GM12878 (cell line): ENCODE measurements around the gene PGC. TPM values are rescaled to one million over a fixed set of nuclear protein-coding genes. Genes with fewer than 3 reads are reported as not detected.
A peak's percentile ranks its signal among the peaks of the same experiment; 100 is the strongest.

Experiments
- ATAC-seq: fragments of 200-7000 bp; cut with Tn5 transposase; 3 replicates; pipeline ENCODE4 v1.9.1; 2020; ENCODE audit warnings: mild to moderate bottlenecking, moderate library complexity
- Bru-seq: library from RNA; stranded (reverse); fragments of 400-500 nt; gene quantifications from one replicate; lab custom pipeline; 2021; lab: Mats Ljungman, UMichigan
- BruChase-seq, 2 experiments: library from RNA; stranded (reverse); fragments of 400-500 nt; gene quantifications; one replicate each; lab custom pipeline; 2021; lab: Mats Ljungman, UMichigan
- BruUV-seq: library from RNA; stranded (reverse); fragments of 400-500 nt; replicated peaks from 2 replicates; lab custom pipeline; 2021; lab: Mats Ljungman, UMichigan
- CTCF ChIA-PET: fragments of 300-600 bp; sonication (Branson Sonifier 250); formaldehyde crosslinking; extraction: SDS; loops from one replicate; lab custom pipeline; 2021; ENCODE audit warnings: inconsistent platforms; lab: Yijun Ruan, JAX
- POLR2A ChIA-PET: fragments of 350-600 bp; formaldehyde crosslinking; extraction: SDS; loops from one replicate; lab custom pipeline; 2021; ENCODE audit warnings: inconsistent platforms; lab: Charles Lee
- RAD21 ChIA-PET: fragments of 300-600 bp; sonication (Branson Sonifier 250); formaldehyde crosslinking; loops from one replicate; lab custom pipeline; 2023; ENCODE audit warnings: antibody characterized with exemption; ENCODE audit not compliant: unreplicated experiment; lab: Charles Lee
- SMC1A ChIA-PET: fragments of 300-600 bp; sonication (Branson Sonifier 250); formaldehyde crosslinking; loops from one replicate; lab custom pipeline; 2023; ENCODE audit not compliant: unreplicated experiment, uncharacterized antibody; lab: Charles Lee
- DNase-seq: peaks from one replicate; pipeline ENCODE4 v3.0.0-alpha.2; 2011; ENCODE audit warnings: low read depth, low spot score
- FAIRE-seq: peaks from 3 replicates; lab custom pipeline; 2011; peaks lifted over from hg19 to GRCh38; lab: Jason Lieb, UNC
- H2AFZ ChIP-seq: 2 replicates; pipeline ENCODE4 v1.6.0; 2011; ENCODE audit warnings: low read depth, low read length, control low read depth; ENCODE audit not compliant: control insufficient read depth
- H3K27ac ChIP-seq: 2 replicates; pipeline ENCODE4 v1.5.1; 2011; ENCODE audit warnings: control low read depth; ENCODE audit not compliant: control insufficient read depth, insufficient read depth
- H3K27me3 ChIP-seq, 2 experiments: replicated peaks in 1 of 2; 2 replicates each; pipeline versions ENCODE4 v1.6.0 to v1.6.1; 2011; ENCODE audit warnings: low read length in 1 of 2; ENCODE audit not compliant: control insufficient read depth in 2 of 2, insufficient read depth in 2 of 2
- H3K36me3 ChIP-seq, 2 experiments: 2 replicates each; pipeline ENCODE4 v1.5.1; 2011; ENCODE audit warnings: low read length in 1 of 2; ENCODE audit not compliant: control insufficient read depth in 2 of 2, insufficient read depth in 2 of 2
- H3K4me1 ChIP-seq: 2 replicates; pipeline ENCODE4 v1.6.1; 2011; ENCODE audit warnings: mild to moderate bottlenecking, low read length, moderate library complexity, mixed read lengths; ENCODE audit not compliant: control insufficient read depth, insufficient read depth
- H3K4me2 ChIP-seq: 2 replicates; pipeline ENCODE4 v1.6.0; 2011; ENCODE audit warnings: control low read depth; ENCODE audit not compliant: control insufficient read depth, insufficient read depth
- H3K4me3 ChIP-seq: fragments of 200-600 bp; sonication (generic); 2 replicates; pipeline ENCODE4 v1.5.1; 2016
- H3K79me2 ChIP-seq: 2 replicates; pipeline ENCODE4 v1.6.0; 2011; ENCODE audit warnings: low read length; ENCODE audit not compliant: control insufficient read depth, insufficient read depth
- H3K9ac ChIP-seq: 2 replicates; pipeline ENCODE4 v1.8.0; 2011; ENCODE audit warnings: low read length, control low read depth, mixed read lengths; ENCODE audit not compliant: control insufficient read depth, insufficient read depth
- H3K9me3 ChIP-seq: replicated peaks from 3 replicates; pipeline ENCODE4 v1.5.1; 2011; ENCODE audit warnings: mild to moderate bottlenecking, low read length; ENCODE audit not compliant: control insufficient read depth, insufficient read depth
- H4K20me1 ChIP-seq: 2 replicates; pipeline ENCODE4 v1.6.0; 2011; ENCODE audit not compliant: control insufficient read depth, insufficient read depth
- BCL11A ChIP-seq: IDR thresholded peaks from 2 replicates; pipeline ENCODE4 v1.6.1; 2011; ENCODE audit warnings: low read depth, low read length
- EED ChIP-seq: sonication (generic); IDR thresholded peaks from 2 replicates; pipeline ENCODE4 v1.6.1; 2016; ENCODE audit warnings: antibody characterized with exemption, low read depth
- IRF4 ChIP-seq: IDR thresholded peaks from 2 replicates; pipeline ENCODE4 v1.6.1; 2011; ENCODE audit warnings: low read depth, low read length
- KLF5 ChIP-seq: fragments of 450-650 bp; IDR thresholded peaks from 2 replicates; pipeline ENCODE4 v1.6.1; 2014; ENCODE audit warnings: mild to moderate bottlenecking; ENCODE audit not compliant: partially characterized antibody
- MEF2B ChIP-seq: fragments of 450-650 bp; IDR thresholded peaks from 2 replicates; pipeline ENCODE4 v1.6.1; 2018; ENCODE audit warnings: mild to moderate bottlenecking, moderate library complexity; ENCODE audit not compliant: partially characterized antibody, poor library complexity, severe bottlenecking
- WGBS: methylation state at CpG from one replicate; pipeline ENCODE4 v1.1.6; 2016; ENCODE audit warnings: low lambda C conversion rate; ENCODE audit not compliant: insufficient replicate concordance, insufficient coverage; ENCODE audit errors: missing lambda C conversion rate; 5-methylcytosine and 5-hydroxymethylcytosine counted together
- in situ Hi-C: fragments of 300-500 bp; cut with MboI; formaldehyde crosslinking; loops from 9 replicates; pipeline ENCODE4 v1.14.3; 2018; ENCODE audit warnings: mixed read lengths
- intact Hi-C: fragments of 100-400 bp; cut with micrococcal nuclease; formaldehyde crosslinking; loops from one replicate; pipeline ENCODE4 v1.14.2; 2022; ENCODE audit not compliant: unreplicated experiment
- long read RNA-seq, 2 experiments: library from polyadenylated mRNA; unstranded; transcript quantifications; one replicate each; pipeline ENCODE4 v2.0.0, GENCODE V29; 2019 to 2020
- polyA minus RNA-seq, 3 experiments: library from RNA; depleted of rRNA, polyadenylated mRNA; stranded (reverse); fragments of >200 nt; gene quantifications; 2 replicates each; pipeline ENCODE4 v1.2.3, GENCODE V29; 2011
- polyA plus RNA-seq, 11 experiments: library from polyadenylated mRNA; depleted of rRNA in 4 of 11; unstranded in 6 of 11; stranded (reverse) in 5 of 11; fragments of >200 nt; fragmentation: Nextera tagmentation in 4 of 11; fragmentation: Illumina TruSeq in 1 of 11; extraction: Ambion mirVana in 4 of 11; extraction: Trizol in 1 of 11; gene quantifications; 1 replicate in 1 of 11; 2 replicates in 10 of 11; pipeline versions ENCODE4 v1.2.1 to v1.2.3, GENCODE V29; 2011 to 2016; ENCODE audit warnings: inconsistent platforms in 2 of 11, missing spikeins in 2 of 11, low read depth in 1 of 11
- total RNA-seq, 4 experiments: library from RNA; depleted of rRNA in 3 of 4; stranded (reverse); fragments of >200 nt in 3 of 4; fragmentation: Illumina TruSeq in 1 of 4; extraction: Trizol in 1 of 4; gene quantifications; 2 replicates each; pipeline versions ENCODE4 v1.2.1 to v1.2.3, GENCODE V29; 2013 to 2021
- TF ChIP-seq, protein P1 (sequence below): fragments of 450-650 bp; formaldehyde crosslinking; IDR thresholded peaks from 2 replicates; pipeline ENCODE4 v1.4.0; 2020; ENCODE audit warnings: mild to moderate bottlenecking, moderate library complexity
- TF ChIP-seq, protein P2 (sequence below): fragments of 450-650 bp; formaldehyde crosslinking; IDR thresholded peaks from 2 replicates; pipeline ENCODE4 v1.4.0; 2022; ENCODE audit warnings: mild to moderate bottlenecking, moderate library complexity

PGC gene
- not detected in 2 replicates for total RNA-seq (2013; cell fraction: nucleolus; rRNA removed)
- total RNA-seq (2014; rRNA removed) (not detected in 2 replicates), total RNA-seq (2014; rRNA removed; fragmentation: Illumina TruSeq; extraction: Trizol) (not detected in 2 replicates), total RNA-seq (2021) (0.26 and 1.2 TPM in 2 replicates), polyA plus RNA-seq (2011; rRNA removed) (not detected in 2 replicates), polyA plus RNA-seq (2014; fragmentation: Illumina TruSeq; extraction: Trizol) (not detected in 2 replicates), polyA plus RNA-seq (2014; fragmentation: Nextera tagmentation; extraction: Ambion mirVana) (not detected), polyA plus RNA-seq (2014; rRNA removed) (not detected in 2 replicates), polyA plus RNA-seq (2016; fragmentation: Nextera tagmentation; extraction: Ambion mirVana) (not detected), polyA minus RNA-seq (2011; rRNA and poly(A)+ RNA removed) (not detected in 2 replicates), Bru-seq, nascent RNA (percentile 11 among the genes with signal in this experiment), BruChase-seq, experiment 1, labeled RNA remaining after a 6-hour chase (percentile 17 among the genes with signal in this experiment), BruChase-seq, experiment 2, labeled RNA remaining after a 2-hour chase (not detected)
- not detected for polyA plus RNA-seq (2011; ENCODE audit: low read depth)
- not detected in 2 replicates for polyA plus RNA-seq (2011; cell fraction: cytosol; rRNA removed)
- not detected in 2 replicates for polyA plus RNA-seq (2011; cell fraction: nucleus; rRNA removed)
- polyA plus RNA-seq (2012): not detected in 2 replicates
- not detected in 2 replicates for polyA minus RNA-seq (2011; cell fraction: cytosol; rRNA and poly(A)+ RNA removed)
- polyA minus RNA-seq (2011; cell fraction: nucleus; rRNA and poly(A)+ RNA removed): not detected in 2 replicates
- long read RNA-seq, experiment 1: 0 reads
- long read RNA-seq, experiment 2: 0 reads

DNA sequence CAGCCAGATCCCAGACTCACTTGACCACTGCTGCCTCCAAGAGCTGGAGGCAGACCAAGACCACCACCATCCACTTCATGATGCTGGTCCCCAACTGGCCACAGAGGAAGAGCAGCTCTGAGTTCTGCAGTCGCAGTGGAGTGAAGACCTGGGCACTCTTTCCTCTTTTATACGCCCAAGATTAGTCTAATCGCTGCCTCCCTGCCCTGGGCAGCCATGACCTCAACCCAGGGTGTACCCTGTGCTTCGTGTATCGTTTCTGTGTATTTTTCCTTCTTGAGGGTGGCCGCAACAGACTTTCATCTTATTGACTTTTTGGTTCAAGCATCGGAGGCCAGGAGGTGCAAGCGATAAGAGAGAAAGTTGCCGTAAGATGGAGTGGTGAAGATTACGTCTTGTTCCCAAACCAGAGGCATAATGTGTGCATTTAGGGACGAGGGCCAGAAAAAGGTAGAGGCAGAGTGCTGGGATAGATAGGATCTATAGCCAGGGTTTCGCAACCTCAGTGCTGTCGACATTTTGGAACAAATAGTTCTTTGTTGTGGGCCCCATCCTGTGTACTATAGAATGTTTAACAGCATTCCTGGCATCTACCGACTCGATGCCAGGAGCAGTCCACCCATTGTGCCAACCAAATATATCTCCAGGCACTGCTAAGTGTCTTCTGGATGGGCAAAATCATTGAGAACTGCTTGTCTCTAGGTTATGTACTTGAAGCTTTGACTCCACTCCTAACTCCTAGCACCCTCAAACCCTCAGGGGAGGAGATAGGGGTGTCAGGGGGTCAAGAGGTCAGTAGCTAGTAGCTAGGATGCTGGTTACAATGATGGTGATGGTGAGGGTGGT is at the start of gene PGC:
TSS of gene PGC (minus strand) at position 142 of the 846 bp plus-strand sequence. CDS start at position 79, 63 bp downstream.
- no peak for FAIRE-seq
- in situ Hi-C loops: no loop called here
- ChIA-PET CTCF (no interaction called here), POLR2A (interaction anchor here (0.6 kb wide), 1 partner anchor 415 kb away, joined by 3 read pairs; no protein-coding TSS in a partner anchor), RAD21 (no interaction called here), SMC1A (interaction anchor here (1.1 kb wide), 1 partner anchor 31 kb away, joined by 3 read pairs; no protein-coding TSS in a partner anchor)
- TF ChIP-seq, protein P1, sequence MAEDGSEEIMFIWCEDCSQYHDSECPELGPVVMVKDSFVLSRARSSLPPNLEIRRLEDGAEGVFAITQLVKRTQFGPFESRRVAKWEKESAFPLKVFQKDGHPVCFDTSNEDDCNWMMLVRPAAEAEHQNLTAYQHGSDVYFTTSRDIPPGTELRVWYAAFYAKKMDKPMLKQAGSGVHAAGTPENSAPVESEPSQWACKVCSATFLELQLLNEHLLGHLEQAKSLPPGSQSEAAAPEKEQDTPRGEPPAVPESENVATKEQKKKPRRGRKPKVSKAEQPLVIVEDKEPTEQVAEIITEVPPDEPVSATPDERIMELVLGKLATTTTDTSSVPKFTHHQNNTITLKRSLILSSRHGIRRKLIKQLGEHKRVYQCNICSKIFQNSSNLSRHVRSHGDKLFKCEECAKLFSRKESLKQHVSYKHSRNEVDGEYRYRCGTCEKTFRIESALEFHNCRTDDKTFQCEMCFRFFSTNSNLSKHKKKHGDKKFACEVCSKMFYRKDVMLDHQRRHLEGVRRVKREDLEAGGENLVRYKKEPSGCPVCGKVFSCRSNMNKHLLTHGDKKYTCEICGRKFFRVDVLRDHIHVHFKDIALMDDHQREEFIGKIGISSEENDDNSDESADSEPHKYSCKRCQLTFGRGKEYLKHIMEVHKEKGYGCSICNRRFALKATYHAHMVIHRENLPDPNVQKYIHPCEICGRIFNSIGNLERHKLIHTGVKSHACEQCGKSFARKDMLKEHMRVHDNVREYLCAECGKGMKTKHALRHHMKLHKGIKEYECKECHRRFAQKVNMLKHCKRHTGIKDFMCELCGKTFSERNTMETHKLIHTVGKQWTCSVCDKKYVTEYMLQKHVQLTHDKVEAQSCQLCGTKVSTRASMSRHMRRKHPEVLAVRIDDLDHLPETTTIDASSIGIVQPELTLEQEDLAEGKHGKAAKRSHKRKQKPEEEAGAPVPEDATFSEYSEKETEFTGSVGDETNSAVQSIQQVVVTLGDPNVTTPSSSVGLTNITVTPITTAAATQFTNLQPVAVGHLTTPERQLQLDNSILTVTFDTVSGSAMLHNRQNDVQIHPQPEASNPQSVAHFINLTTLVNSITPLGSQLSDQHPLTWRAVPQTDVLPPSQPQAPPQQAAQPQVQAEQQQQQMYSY: no peak
- TF ChIP-seq MEF2B (no peak), BCL11A (no peak), EED (no peak), KLF5 (no peak), IRF4 (no peak)
- TF ChIP-seq, protein P2, sequence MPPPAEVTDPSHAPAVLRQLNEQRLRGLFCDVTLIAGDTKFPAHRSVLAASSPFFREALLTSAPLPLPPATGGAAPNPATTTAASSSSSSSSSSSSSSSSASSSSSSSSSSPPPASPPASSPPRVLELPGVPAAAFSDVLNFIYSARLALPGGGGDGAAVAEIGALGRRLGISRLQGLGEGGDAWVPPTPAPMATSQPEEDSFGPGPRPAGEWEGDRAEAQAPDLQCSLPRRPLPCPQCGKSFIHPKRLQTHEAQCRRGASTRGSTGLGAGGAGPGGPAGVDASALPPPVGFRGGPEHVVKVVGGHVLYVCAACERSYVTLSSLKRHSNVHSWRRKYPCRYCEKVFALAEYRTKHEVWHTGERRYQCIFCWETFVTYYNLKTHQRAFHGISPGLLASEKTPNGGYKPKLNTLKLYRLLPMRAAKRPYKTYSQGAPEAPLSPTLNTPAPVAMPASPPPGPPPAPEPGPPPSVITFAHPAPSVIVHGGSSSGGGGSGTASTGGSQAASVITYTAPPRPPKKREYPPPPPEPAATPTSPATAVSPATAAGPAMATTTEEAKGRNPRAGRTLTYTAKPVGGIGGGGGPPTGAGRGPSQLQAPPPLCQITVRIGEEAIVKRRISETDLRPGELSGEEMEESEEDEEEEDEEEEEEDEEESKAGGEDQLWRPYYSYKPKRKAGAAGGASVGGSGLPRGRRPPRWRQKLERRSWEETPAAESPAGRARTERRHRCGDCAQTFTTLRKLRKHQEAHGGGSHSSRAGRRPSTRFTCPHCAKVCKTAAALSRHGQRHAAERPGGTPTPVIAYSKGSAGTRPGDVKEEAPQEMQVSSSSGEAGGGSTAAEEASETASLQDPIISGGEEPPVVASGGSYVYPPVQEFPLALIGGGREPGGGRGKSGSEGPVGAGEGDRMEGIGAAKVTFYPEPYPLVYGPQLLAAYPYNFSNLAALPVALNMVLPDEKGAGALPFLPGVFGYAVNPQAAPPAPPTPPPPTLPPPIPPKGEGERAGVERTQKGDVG (CRISPR knock-in tag): no peak
- H2AFZ ChIP-seq: no peak within 1 kb of the TSS
- H3K9ac ChIP-seq: no peak within 1 kb of the TSS
- H3K79me2 ChIP-seq: no peaks in the 10 kb centered on the region
- H4K20me1 ChIP-seq: no peaks in the 10 kb centered on the region
- no peaks in the 10 kb centered on the region; a peak in 1 of 4 replicates for H3K27me3 ChIP-seq
- no peaks in the 10 kb centered on the region for H3K9me3 ChIP-seq
- intact Hi-C loops: no loop called here
- H3K36me3 ChIP-seq: no peaks in the 10 kb centered on the region
- 52% methylated on average over 15 of the region's 15 CpGs for WGBS
- no peak within 1 kb of the TSS for H3K27ac ChIP-seq
- H3K4me2 ChIP-seq: no peak within 1 kb of the TSS
- no peak for ATAC-seq
- no peak for DNase-seq
- H3K4me1 ChIP-seq: no peaks in the 10 kb centered on the region
- no peak within 1 kb of the TSS for H3K4me3 ChIP-seq
- no TSS peak for BruUV-seq
